MG63 (cell line): Measurements from ENCODE around the gene SPEM3. TPM values are rescaled to one million over a fixed set of nuclear protein-coding genes. Genes with fewer than 3 reads are reported as not detected.

Source experiments
- DNase-seq: peaks from one replicate; pipeline ENCODE4 v3.0.0-alpha.2; 2020
- H3K27me3 ChIP-seq: fragments of 250-450 bp; sonication (Bioruptor Pico); 2 replicates; pipeline ENCODE4 v1.5.1; 2020; ENCODE audit warnings: mild to moderate bottlenecking, moderate library complexity
- H3K36me3 ChIP-seq: fragments of 250-450 bp; sonication (Bioruptor Pico); 2 replicates; pipeline ENCODE4 v1.5.1; 2020; ENCODE audit warnings: mild to moderate bottlenecking, moderate library complexity
- H3K4me3 ChIP-seq: fragments of 250-450 bp; sonication (Bioruptor Pico); 2 replicates; pipeline ENCODE4 v1.5.1; 2020; ENCODE audit warnings: mild to moderate bottlenecking, moderate library complexity
- H3K9me3 ChIP-seq: fragments of 250-450 bp; sonication (Bioruptor Pico); 2 replicates; pipeline ENCODE4 v1.5.1; 2020; ENCODE audit warnings: mild to moderate bottlenecking, moderate library complexity
- total RNA-seq: library from RNA; depleted of rRNA; stranded (reverse); fragments of >200 nt; shearing (Covaris generic); gene quantifications from 2 replicates; pipeline ENCODE4 v1.2.3, GENCODE V29; 2014; ENCODE audit warnings: low replicate concordance; rRNA removed

Gene SPEM3
- not detected in 2 replicates for total RNA-seq

DNA sequence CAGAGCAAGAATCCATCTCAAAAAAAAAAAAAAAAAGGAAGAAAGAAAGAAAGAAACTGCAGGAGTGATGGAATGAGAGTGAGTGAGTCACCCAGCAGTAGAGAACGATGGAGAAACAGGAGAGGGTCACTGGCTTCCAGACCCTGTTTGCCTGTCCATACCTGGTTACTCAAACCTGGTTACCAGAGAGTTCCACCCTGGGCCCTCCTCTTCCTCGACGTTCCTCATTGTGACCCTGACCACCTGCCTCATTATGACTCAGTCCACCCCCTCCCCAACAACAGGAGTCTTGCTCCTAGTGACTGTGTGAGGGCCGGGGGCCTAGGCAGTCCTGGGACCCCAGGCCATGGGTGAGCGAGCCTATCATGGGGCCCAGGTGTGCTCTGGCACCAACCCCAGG lies at the start of gene SPEM3:
Gene SPEM3 (plus strand): TSS at position 301 of the 400 bp plus-strand sequence. CDS start 46 bp downstream, at position 347.
- Histone ChIP-seq H3K36me3 (no peaks in the 10 kb centered on the region), H3K27me3 (no peaks in the 10 kb centered on the region), H3K9me3 (no peaks in the 10 kb centered on the region), H3K4me3 (no peak within 1 kb of the TSS)
- DNase-seq: no peak

- DNase-seq: no peak
- H3K27me3 ChIP-seq: no peaks in the 10 kb centered on the region
- H3K36me3 ChIP-seq: no peaks in the 10 kb centered on the region
- H3K9me3 ChIP-seq: no peaks in the 10 kb centered on the region
- no peak overlapping the region for H3K4me3 ChIP-seq
Measured at GRCh38 chr17:7379134-7379533, 49.5 kb upstream of the SPEM3 start.

DNA sequence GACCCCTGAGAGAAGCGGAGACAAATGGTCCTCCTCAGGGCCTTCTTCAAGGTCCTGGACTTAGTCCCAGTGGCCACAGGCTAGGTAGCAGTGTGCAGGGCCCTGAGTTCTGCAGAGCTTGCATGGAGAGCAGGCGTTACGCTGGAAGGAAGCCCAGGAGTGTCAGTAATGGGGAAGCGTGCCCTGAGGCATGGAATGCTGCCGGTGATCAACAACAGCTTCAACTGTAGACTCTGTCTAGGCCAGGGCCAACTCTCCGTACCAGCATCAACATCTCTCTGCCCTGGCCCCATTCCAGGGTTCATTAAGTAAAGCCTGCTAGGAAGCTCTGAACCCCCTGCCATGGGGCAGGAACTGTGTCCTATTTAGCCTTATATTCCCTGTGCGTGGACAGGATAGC lies 48.3 kb upstream of the SPEM3 start:
- H3K36me3 ChIP-seq: no peaks in the 10 kb centered on the region
- H3K4me3 ChIP-seq: no peak overlapping the region
- no peak for DNase-seq
- no peaks in the 10 kb centered on the region for H3K9me3 ChIP-seq
- H3K27me3 ChIP-seq: no peaks in the 10 kb centered on the region

- no peak within 1 kb of the TSS for H3K4me3 ChIP-seq
- DNase-seq: no peak
- H3K27me3 ChIP-seq: no peaks in the 10 kb centered on the region
- no peaks in the 10 kb centered on the region for H3K9me3 ChIP-seq
- no peaks in the 10 kb centered on the region for H3K36me3 ChIP-seq
Measured at GRCh38 chr17:7380855-7381683, 47.6 kb upstream of the SPEM3 start, which contains the start of gene TNK1. Gene TNK1, plus strand, starts transcription at chr17:7381089. Its CDS starts 1,838 bp downstream, at chr17:7382927.

- no peak for DNase-seq
- Histone ChIP-seq H3K36me3 (no peaks in the 10 kb centered on the region), H3K4me3 (no peak overlapping the region), H3K9me3 (no peaks in the 10 kb centered on the region), H3K27me3 (no peaks in the 10 kb centered on the region)
Measured at GRCh38 chr17:7382901-7383300, 45.8 kb upstream of the SPEM3 start.

DNA sequence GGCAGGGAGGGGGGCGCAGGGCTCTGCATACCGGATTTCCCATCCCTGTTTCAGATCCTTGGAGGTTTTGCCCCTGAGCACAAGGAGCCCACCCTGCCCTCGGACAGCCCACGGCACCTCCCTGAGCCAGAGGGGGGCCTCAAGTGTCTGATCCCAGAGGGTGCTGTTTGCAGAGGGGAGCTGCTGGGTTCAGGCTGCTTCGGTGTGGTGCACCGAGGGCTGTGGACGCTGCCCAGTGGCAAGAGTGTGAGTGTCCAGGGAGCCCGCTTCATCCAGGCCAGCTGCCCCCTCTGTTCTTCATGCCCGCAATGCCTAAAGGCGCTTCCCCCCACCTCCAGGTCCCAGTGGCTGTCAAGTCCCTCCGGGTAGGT lies 45.3 kb upstream of the SPEM3 start:
- Histone ChIP-seq H3K4me3 (no peak overlapping the region), H3K36me3 (no peaks in the 10 kb centered on the region), H3K9me3 (no peaks in the 10 kb centered on the region), H3K27me3 (no peaks in the 10 kb centered on the region)
- DNase-seq: no peak

DNA sequence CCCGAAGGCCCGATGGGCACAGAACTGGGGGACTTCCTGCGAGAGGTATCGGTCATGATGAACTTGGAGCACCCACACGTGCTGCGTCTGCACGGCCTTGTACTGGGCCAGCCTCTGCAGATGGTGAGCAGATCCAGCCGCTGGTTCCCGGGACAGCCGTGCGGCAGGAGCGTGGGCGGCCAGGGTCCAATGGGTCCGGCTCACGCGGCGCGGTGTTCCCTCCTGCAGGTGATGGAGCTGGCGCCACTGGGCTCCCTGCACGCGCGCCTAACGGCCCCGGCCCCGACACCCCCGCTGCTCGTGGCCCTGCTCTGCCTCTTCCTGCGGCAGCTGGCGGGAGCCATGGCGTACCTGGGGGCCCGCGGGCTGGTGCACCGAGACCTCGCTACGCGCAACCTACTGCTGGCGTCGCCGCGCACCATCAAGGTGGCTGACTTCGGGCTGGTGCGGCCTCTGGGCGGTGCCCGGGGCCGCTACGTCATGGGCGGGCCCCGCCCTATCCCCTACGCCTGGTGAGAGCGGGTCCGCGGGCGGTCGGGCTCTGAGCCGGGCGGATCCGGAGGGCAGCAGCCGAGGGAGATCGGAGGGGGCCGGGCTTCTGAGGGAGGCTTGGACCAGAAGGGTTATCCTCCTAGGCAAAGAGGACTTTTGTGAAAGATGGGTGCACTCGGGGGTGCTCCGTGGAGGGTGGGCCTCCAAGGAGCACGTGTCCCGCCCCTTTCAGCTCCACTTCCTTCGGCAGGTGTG lies 44.7 kb upstream of the SPEM3 start:
- H3K36me3 ChIP-seq: no peaks in the 10 kb centered on the region
- H3K27me3 ChIP-seq: no peaks in the 10 kb centered on the region
- no peak for DNase-seq
- no peaks in the 10 kb centered on the region for H3K9me3 ChIP-seq
- no peak overlapping the region for H3K4me3 ChIP-seq

DNA sequence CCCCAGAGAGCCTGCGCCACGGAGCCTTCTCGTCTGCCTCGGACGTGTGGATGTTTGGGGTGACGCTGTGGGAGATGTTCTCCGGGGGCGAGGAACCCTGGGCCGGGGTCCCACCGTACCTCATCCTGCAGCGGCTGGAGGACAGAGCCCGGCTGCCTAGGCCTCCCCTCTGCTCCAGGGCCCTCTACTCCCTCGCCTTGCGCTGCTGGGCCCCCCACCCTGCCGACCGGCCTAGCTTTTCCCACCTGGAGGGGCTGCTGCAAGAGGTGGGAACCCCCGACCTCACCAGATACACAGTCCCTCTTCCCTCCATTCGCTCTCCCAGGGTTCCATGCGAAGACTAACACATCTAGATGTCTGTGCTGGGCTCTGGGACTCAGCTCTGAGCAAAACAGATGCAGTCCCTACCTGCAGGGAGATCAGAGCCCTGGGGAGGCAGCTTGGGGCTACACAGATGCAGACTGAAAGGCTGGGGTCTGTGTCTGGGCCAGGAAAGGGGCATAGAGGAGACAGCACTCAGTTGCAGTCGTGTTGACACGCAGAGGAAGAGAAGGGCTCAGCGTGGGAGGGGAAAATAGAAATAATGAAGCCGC lies 44.1 kb upstream of the SPEM3 start:
- H3K9me3 ChIP-seq: no peaks in the 10 kb centered on the region
- no peak overlapping the region for H3K4me3 ChIP-seq
- no peaks in the 10 kb centered on the region for H3K27me3 ChIP-seq
- no peak for DNase-seq
- no peaks in the 10 kb centered on the region for H3K36me3 ChIP-seq

DNA sequence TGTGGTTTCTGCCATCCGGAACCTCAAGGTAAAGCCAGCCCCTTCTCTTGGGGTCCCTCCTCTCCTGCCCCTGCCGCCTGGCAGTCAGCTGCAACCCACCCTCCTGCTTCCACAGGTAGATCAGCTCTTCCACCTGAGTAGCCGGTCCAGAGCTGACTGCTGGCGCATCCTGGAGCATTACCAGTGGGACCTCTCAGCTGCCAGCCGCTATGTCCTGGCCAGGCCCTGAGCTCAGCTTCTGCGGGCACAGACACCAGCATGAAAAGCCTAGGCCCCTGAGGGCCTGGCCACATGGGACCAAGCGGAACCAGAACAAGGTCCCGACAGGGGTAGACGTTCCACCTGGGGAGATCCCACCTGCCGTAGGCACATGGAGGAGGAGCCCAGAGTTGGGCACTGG lies 39.8 kb upstream of the SPEM3 start:
- H3K9me3 ChIP-seq: no peaks in the 10 kb centered on the region
- H3K36me3 ChIP-seq: no peaks in the 10 kb centered on the region
- DNase-seq: no peak
- H3K4me3 ChIP-seq: no peak overlapping the region
- H3K27me3 ChIP-seq: no peaks in the 10 kb centered on the region

- no peaks in the 10 kb centered on the region for H3K9me3 ChIP-seq
- H3K27me3 ChIP-seq: no peaks in the 10 kb centered on the region
- no peak overlapping the region for H3K4me3 ChIP-seq
- DNase-seq: no peak
- no peaks in the 10 kb centered on the region for H3K36me3 ChIP-seq
Measured at GRCh38 chr17:7389924-7390910, 38.4 kb upstream of the SPEM3 start.

DNA sequence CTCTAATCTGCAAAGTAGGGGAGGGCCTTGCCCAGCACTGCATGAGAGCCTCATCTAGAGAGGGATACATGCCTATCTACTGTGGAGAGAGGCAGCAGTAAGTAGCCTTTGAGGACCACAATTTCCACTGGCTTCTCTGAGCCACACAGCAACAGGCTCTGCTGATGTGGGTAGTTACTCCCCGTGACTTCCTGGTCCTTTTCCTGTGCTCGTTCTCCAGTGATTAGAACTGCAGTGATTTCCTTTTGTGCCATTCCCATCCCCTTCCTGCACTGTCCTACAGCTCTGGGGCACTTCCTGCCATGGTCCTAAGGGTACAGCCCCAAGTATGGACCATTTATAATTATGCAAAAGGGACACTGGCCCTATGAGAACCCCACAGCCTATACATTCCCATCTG lies 37.4 kb upstream of the SPEM3 start:
- DNase-seq: no peak
- H3K27me3 ChIP-seq: no peaks in the 10 kb centered on the region
- no peaks in the 10 kb centered on the region for H3K9me3 ChIP-seq

GRCh38 chr17:7392696-7393612 lies 35.7 kb upstream of the SPEM3 start:
- DNase-seq: no peak
- H3K4me3 ChIP-seq: peak overlapping the region; percentile 67
- H3K36me3 ChIP-seq: no peaks in the 10 kb centered on the region
- no peaks in the 10 kb centered on the region for H3K9me3 ChIP-seq
- H3K27me3 ChIP-seq: no peaks in the 10 kb centered on the region

More for the DNA sequence above, 37.4 kb upstream of the SPEM3 start:
- Histone ChIP-seq H3K36me3 (no peaks in the 10 kb centered on the region), H3K4me3 (no peak overlapping the region)

- H3K9me3 ChIP-seq: no peaks in the 10 kb centered on the region
- no peaks in the 10 kb centered on the region for H3K27me3 ChIP-seq
- H3K4me3 ChIP-seq: peak overlapping the region; percentile 67
- no peaks in the 10 kb centered on the region for H3K36me3 ChIP-seq
- no peak for DNase-seq
Measured at GRCh38 chr17:7393613-7394451, 34.8 kb upstream of the SPEM3 start.

GRCh38 chr17:7394452-7395191 lies 34.0 kb upstream of the SPEM3 start, which contains the start of gene PLSCR3:
Gene PLSCR3, minus strand, starts transcription at chr17:7394525. Its CDS starts 415 bp downstream, at chr17:7394110.
- H3K9me3 ChIP-seq: no peaks in the 10 kb centered on the region
- DNase-seq: peak; percentile 87
- no peaks in the 10 kb centered on the region for H3K27me3 ChIP-seq
- peak within 1 kb of the TSS; percentile 67 for H3K4me3 ChIP-seq
- no peaks in the 10 kb centered on the region for H3K36me3 ChIP-seq
